NB4 (cell line): ENCODE results near the gene CHRM3.

ENCODE experiments used
- DNase-seq: peaks from one replicate; pipeline ENCODE4 v3.0.0; 2010; ENCODE audit warnings: low read depth
- H3K4me3 ChIP-seq: one replicate; pipeline ENCODE4 v1.5.1; 2011; ENCODE audit warnings: mild to moderate bottlenecking, low read depth, low read length, moderate library complexity
- CTCF ChIP-seq: IDR thresholded peaks from one replicate; pipeline ENCODE4 v1.5.1; 2012; ENCODE audit warnings: low read depth, low read length
- MAX ChIP-seq: IDR thresholded peaks from 2 replicates; pipeline ENCODE4 v1.6.1; 2011; ENCODE audit warnings: low read depth, low read length
- MYC ChIP-seq: IDR thresholded peaks from 2 replicates; pipeline ENCODE4 v1.6.1; 2011; ENCODE audit warnings: low read depth, low read length
- POLR2A ChIP-seq: IDR thresholded peaks from 2 replicates; pipeline ENCODE4 v1.6.1; 2011; ENCODE audit warnings: mild to moderate bottlenecking; ENCODE audit not compliant: insufficient read length; ENCODE audit errors: extremely low read depth

The CHRM3 gene

DNA sequence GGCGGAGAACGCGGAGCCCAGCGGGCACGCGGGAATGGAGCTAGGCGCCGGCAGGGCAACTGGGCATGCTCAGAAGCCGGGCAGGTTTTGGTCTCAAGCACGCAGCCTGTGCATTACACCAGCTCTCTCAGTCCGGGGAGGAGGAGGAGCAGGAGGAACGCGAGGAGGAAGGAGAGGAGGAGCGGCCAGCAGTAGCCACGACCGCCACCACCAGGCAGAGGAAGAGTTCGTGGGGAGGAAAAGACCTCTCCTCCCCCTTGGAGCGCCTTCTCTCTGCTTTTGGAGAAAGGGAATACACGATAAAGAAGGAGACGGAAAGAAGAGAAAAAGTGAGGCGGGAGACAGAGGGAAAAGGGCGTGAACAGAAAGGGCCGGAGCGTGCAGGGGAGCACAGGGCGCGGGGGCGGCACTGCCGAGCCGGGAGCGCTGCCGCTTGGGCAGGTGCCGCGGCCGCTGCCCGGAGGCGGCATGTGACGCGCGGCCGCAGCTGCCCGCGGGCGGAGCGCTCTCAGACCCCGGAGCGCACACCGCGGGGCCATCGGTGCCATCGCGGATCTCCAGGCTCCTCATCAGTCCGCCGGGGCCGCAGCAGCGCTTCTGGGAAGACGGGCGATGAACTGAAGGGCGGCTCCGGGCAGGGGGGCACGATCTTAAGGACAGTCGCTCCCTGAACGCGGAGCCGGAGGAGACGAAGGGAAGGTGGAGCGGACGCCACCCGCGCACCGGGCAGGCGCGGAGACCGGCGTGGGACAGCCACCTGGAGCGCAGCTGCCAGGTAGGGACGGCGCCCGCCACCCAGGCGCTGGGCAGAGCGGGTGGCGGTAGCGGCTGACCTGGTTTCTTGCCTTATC lies at the start of gene CHRM3:
Gene CHRM3, plus strand, starts transcription at position 116 of the 851 bp plus-strand sequence. CDS start 520,884 bp downstream, outside the sequence.
- TF ChIP-seq MYC (no peak), MAX (no peak)
- H3K4me3 ChIP-seq = no peak within 1 kb of the TSS
- DNase-seq = no peak

DNA sequence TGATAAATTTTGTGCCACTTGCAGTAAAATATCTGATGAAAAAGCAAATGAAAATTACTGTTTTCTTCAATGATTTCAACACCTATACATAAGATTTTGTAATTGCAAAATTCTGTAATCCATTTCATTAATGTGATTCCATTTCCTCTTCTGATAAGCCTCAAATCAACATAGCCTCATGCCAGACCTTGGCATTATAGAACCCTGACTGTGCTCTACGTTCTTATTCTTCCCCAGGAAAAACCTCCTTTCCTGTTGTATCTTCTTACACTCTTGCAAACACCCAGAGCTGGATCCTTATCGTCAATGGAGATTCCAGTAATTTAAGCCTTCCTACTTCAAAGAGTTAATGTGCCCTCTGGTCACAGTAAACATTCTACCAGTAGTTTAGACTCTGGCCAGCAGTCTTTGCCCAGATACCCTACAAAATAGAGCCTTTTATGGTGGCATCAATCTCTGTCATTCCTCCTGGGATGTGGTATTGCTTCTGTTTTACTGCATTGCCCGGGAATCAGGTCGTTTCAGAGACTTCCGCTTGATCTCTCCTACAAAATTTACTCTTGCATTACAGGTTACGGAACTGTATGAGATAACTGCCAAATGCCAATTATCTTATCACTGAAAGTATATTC lies 48.5 kb upstream of the CHRM3 start:
- TF ChIP-seq POLR2A (no peak), MAX (no peak)
- no peak for DNase-seq
- no peak overlapping the region for H3K4me3 ChIP-seq

DNA sequence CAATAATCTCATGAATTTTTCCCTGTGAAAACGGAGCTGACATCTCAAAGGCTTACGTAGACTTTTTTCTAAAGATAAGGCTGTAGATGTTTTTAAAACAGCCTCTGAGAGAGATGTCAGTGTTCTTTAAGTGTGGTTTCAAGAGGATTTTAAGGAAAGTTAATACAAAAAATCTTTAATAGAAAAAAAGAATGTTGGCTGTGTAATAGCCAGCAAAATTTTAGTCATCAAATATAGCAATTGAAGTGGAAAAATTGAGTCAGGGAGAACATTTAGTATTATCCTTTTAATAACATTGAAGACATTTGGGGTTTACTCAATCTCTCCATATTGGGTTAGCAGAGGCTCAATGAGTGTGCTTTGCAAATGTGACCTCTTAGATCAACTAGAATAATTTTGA lies 38.6 kb upstream of the CHRM3 start:
- DNase-seq = no peak
- H3K4me3 ChIP-seq = no peak overlapping the region
- TF ChIP-seq MYC (no peak), MAX (no peak), CTCF (no peak), POLR2A (no peak)

- TF ChIP-seq MAX (no peak), CTCF (no peak), POLR2A (no peak), MYC (no peak)
- DNase-seq = no peak
These were observed 37.6 kb upstream of the CHRM3 start for GRCh38 chr1:239348635-239349353.

GRCh38 chr1:239349699-239350098 lies 36.7 kb upstream of the CHRM3 start:
- no peak for TF ChIP-seq MAX
- TF ChIP-seq CTCF = no peak
- TF ChIP-seq MYC = no peak
- DNase-seq = no peak
- H3K4me3 ChIP-seq = no peak overlapping the region

More at GRCh38 chr1:239348635-239349353, 37.6 kb upstream of the CHRM3 start:
- H3K4me3 ChIP-seq = no peak overlapping the region

DNA sequence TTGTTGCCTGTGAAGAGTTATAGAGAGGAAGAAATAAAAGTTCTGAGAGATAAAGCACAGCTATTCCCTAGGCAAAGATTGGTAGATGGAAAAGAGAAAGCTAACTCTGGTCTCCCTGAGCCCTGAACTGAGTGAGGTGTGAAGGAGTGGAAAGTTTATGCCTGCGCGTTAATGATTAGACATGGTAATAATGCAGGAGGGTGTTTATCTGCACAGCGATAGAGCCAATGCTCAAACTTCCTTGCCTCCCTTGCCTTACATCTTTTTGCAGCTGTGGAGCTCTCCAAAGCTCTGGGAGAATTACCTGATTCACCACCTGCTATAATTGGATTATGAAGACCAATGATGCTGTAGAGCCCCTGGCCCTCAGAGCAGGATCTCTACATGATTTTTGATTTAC lies 32.8 kb upstream of the CHRM3 start:
- no peak for DNase-seq
- H3K4me3 ChIP-seq = no peak overlapping the region
- TF ChIP-seq CTCF = no peak
- TF ChIP-seq POLR2A = no peak
- TF ChIP-seq MYC = no peak
- TF ChIP-seq MAX = no peak
